HS-5 (cell line): ENCODE data around the gene USP6NL.
"Not testable (repeated sequence)": the region's sequence is repeated elsewhere in the genome, so short reads cannot be mapped to it uniquely, and the experiment has no call there.

ENCODE experiments used
- DNase-seq: peaks from one replicate; pipeline ENCODE4 v3.0.0-alpha.2; 2012; ENCODE audit warnings: low read depth

Gene USP6NL

DNA sequence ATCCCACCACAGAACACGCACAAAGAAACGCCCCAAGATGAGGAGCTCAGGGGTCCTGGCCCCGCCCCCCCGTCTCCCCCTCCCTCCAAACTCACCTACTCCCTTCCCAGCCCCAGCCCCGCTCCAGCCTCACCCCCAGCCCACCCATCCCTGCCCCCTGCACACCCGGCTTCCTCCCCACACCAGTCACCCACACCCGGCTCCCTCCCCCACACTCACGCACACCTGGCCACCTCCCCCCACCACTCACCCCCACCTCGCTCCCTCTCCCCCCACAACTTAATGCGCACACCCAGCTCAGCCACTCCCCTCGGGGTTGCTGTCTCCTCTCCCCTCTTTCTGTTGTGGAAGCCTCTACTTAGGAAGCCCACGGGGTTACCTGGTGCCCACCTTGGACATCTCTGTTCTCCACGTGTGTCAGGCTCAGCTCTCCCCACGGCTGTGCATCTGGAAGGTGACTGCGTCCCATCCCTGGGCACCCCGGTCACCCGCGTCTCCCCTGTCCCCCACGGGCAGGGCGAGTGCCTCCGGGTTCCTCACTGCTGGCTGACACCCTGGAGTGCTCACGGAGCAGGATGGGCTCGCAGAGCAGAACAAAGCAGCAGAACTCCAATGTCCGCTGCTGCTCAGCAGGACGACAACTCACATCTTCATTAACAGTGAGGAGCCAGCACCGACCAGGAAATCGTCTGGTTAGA lies 166.8 kb downstream of the USP6NL start:
- DNase-seq = no peak

DNA sequence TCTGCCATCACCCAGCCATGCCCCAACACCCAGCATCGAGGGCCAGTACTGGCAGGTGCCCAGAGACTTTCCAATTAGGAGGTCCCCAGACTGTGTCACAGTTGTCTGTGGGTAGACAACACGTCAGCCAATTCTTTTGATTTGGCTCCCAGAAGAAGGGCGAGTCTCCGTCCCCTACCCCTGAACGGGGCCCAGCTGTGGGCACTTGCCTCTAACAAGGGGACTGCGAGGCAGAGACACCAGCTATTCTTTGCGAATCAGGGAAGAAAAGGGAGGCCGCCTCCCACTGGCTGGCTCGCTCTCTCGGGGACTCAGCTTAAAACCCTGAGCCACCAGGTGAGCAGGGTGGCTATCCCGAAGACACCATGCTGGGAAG lies 167.3 kb downstream of the USP6NL start:
- no peak for DNase-seq

DNA sequence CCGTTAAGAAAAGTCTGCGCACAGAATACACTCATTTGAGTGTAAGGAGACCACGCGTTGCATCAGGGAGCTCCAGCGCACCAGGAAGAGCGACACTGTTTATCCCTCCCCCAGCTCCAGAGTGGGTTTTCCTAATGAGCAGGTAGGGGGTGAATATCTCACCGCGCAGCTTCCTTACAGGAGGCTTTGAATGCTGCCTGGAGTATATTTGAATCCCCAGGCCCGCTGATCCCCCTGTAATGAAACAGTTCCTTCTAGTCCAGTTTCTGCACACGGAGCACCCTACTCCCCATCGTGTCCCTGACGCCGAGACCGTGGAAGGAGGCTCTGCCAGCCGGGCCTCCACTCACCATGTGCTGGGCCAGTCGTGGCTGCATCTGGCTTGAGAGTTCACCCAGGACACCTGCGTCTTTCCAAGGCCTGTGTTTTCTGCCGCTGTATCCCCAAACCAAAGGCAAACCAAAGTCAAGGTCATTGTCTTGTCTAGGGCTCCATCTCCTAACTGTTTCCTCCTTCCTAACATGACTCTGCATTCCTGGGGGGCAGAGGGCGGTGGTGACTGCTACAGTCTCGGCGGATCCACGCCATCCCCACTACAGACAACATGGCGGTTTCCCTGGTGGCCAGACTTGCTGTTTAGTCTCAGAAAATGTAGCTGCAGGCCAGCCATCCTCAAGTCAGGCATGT lies 167.8 kb downstream of the USP6NL start:
- DNase-seq = no peak

DNA sequence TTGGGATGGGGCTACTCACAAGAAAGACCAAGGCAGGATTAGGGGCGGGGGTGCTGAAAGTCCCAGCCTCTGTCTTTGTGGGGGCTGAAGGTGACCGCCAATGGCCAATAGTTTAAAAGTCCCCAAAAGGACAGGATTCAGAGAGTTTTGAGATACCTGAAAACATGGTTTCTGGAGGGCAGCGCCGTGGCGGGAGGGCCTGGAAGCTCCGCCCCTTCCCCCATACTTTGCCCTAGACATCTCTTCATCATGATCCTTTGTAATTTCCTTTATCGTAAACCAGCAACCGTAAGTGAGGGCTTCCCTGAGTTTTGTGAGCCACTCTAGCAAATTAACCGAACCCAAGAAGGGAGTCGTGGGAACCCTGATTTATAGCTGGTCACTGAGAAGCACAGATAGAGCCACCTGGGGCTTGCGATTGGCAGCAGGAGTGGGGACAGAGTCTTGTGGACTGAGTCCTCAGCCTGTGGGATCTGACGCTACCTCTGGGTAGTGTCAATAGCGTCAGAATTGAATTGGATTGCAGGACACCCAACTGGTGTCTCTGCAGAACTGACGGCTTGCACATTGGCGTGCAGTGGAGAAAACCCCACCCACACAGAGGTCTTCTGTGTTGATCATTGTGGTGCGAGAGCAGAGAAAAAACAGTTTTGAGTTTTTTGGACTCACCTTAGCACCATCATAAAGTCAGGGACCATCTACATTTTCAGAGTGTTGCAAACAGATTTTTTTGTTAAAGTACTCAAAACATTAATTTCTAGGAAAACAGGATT lies 169.3 kb downstream of the USP6NL start:
- DNase-seq = no peak

DNA sequence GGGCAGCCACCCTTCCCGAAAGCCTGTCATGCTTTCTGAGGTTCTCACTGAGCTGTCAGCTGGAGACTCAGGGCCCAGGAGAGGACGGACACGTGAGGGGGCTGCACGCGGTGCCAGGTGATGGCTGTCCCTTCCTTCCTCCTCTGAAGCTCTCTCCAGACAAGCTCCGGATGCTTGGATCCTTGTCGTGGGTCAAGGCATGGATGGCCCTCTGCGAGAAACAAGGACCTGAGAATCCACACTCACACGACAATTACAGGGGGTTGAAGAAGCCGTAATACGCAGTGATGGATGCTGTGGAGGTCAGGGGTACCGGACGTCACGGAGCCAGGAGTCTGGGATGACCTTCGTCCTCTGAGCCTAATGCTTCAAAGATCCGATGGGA lies 170.3 kb downstream of the USP6NL start:
- DNase-seq = no peak

DNA sequence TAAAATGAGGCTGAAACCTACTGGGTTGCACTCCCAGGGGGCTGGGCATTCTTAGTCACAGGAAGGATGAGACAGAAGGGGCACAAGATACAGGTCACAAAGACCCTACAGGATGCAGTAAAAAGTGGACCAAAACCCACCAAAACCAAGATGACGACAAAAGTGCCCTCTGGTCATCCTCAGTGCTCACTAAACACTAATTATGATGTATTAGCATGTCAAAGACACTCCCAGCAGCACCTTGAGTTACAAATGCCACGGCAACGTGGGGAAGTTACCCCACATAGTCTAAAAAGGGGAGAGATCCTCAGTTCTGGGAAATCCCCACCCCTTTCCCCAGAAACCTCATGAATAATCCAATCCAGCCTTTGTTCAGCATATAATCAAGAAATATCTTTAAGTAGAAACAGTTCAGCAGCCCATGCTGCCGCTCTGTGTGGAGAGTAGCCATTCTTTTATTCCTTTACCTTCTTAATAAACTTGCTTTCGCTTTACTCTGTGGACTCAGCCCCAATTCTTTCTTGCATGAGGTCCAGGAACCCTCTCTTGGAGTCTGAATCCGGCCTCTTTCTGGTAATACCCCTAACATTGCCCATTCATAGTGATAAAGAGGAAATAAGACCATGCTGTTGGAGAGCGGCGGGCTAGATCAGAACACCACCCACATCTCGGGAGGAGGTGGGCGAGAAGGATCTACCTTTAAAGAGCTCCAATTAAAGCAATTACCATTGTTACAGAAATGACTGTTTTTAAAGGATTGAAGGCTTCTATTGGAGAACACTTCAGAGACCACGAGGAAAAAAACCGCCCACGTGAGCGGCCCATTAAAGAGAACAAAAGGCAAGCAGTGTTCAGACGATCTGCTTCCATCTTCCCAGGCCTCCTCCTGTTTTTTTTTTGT lies 170.9 kb downstream of the USP6NL start:
- no peak for DNase-seq

DNA sequence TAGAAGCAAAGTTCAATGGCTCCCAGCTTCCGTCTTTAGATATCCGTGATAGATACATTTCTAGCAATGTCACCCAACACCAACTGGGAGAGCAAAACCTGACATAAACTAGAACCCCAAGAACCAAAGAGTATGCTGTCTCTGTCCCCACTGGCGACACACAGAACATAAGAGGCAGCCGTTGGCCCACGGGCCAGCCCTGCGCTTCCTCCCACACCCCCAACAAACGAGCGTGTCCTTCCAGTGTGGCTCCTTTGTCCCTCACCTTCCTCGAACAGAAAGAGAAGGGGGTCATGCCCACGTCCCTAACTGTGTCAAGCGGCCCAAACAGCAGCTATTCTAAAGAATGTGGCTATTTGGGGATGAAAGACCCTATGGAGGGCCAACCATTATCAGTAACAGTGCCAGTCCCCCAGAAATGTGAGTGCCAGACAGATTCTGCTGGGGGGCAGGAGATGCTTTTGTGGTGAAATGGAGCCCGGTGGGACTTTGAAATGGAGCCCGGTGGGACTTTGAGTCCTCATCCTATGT lies 171.9 kb downstream of the USP6NL start:
- DNase-seq = no peak

DNA sequence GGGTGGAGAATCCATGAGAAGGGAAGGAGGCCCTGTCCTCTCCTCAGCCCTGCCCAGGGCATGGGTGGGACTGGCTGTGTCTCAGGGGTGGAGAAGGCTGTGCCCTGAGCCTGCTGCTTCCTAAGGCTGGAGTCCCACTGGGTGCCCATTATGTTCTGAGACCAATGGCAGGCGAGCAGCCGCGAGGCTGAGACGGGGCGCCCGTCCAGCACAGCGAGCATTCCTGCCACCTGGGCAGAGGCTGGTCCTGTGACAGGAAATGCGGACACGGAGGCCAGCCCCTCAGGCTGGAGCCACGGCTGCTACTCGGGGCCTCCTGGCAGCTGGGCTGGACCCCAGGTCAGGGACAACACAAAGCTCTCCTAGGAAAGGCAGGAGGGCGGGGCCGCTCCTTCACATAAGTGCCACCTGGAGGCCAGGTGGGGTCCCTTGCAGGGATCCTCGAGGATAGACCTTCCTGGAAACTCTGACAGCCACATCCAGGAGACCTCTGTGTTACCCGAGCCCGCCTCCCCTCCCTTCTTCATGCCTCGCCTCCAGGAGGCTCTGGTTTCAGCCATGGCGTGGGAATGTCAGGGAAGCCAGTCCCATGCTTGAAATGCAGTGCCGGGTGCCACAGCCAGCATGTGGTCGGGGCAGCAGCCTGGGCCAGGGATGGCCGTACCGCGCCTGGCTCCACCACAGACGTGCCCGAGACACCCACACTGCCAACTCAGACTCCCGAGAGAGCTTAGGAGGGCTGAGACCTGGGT lies 173.9 kb downstream of the USP6NL start:
- DNase-seq = no peak

DNA sequence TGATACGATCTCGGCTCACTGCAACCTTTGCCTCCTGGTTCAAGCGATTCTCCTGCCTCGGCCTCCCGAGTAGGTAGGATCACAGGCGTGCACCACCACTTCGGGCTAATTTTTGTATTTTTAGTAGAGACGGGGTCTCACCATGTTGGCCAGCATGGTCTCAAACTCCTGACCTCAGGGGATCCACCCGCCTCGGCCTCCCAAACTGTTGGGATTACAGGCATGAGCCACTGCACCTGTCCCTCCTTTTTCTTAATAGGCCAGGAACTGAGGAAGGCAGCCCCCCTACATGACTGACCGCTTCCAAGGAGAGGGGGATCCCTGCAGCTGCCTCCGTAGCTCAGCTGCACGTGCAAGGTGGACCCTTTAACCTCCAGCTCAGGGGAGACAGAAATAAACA lies 175.0 kb downstream of the USP6NL start:
- not testable (repeated sequence) for DNase-seq

DNA sequence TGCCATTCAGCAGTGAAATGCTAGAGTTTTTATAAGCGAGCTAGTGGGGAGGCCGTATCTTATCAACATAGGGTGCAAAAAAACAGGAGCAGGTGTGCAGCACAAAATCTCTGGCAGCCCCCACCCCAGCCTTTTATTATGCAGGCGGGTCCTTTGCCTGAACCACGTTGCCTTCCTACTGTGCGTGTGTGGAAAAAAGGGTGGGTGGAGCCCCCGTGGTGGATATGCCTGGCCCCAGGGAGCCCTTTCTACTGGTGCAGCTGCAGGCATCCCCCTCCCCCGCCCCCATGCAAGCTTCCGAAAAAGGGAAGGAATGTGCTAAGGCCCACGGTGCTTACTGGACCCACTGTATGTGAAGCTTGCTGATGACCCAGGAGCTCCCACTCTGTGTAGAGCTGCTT lies 175.9 kb downstream of the USP6NL start:
- DNase-seq = no peak

DNA sequence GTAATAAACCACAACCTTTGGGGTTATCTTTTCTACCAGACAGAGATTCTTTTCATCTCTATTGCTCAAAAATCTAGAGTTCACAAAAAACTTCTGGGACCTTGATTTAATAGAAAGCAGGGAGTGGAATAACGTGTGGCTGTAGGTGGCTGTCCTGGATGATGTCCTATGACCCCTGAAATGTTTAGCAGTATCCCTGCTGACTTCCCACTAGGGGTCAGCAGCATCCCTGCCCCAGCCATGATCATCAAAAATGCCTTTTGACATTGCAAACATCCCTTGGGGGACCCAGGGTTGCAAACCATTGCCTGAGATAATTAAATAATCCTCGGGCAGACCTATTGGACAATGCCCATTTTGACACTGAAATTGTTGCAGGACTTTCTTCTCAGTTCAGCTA lies 177.1 kb downstream of the USP6NL start:
- no peak for DNase-seq

DNA sequence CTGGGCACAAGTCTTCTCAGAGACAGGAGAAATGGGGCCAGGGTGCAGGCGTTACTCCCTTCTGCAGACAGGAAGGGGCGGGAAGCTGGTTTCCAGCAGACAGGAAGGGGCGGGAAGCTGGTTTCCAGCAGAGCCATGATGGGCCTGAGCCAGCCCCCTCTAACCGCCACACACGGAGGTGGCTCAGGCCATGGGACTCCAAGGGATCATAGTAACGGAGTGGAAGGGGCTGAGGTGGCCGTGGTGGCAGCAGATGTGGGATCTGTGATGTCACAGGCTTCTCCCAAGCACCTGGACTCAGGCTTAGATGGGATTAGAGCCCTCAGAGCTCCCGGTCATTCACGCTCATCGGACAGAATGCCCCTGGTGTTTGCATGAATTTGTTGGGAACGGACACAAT lies 177.8 kb downstream of the USP6NL start:
- DNase-seq = no peak

DNA sequence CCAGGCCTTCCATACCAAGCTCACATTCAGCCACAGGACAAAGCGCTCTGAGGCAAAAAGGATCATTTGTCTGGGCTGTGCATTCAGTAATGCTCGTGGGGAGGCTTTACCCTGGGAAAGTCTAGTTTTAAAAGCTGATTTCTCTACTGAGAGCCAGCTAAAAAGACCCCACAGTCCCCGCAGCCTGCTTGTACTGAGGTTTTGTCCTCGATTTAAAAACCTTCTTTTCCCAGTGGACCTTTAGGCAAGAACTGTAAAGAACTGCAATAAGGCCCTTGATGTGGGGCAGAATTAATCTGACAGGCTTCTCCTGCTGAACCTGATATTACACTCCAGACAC lies 180.3 kb downstream of the USP6NL start:
- no peak for DNase-seq

DNA sequence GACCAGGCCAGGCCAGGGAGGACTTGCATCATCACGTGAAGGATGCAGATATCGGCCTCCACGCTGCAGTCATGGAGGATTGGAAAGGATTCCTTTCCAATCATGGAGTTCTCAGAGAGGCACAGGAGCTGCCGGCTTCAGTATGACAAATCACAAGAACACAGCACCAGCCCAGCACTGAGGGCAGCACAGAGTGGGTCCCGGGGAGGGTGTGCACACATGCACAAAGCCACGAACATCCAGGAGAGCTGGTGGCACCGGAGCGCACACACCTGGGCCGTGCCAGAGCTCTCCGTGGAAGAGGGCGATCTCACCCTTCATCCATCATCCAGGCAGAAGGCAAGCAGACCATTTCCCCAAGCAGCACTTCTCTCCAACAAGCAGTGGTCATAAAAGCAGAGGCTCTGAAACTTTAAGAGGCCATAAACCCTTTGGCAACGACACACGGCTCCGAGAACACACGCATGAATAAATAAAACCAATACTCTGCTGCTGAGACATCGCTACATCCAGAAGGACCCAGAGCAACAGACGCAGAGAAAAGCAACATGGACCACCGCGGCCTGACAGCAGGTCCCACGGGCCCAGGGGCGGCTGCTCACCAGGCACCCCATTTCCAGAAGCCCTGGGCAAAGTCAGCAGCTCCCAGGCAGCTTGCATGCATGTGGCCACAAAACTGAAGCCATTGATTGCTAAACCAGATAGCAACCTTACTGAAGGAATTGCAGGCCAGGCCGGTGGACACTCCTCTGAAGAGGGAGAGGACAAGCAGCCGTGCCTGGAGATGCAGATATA lies 180.8 kb downstream of the USP6NL start:
- no peak for DNase-seq

DNA sequence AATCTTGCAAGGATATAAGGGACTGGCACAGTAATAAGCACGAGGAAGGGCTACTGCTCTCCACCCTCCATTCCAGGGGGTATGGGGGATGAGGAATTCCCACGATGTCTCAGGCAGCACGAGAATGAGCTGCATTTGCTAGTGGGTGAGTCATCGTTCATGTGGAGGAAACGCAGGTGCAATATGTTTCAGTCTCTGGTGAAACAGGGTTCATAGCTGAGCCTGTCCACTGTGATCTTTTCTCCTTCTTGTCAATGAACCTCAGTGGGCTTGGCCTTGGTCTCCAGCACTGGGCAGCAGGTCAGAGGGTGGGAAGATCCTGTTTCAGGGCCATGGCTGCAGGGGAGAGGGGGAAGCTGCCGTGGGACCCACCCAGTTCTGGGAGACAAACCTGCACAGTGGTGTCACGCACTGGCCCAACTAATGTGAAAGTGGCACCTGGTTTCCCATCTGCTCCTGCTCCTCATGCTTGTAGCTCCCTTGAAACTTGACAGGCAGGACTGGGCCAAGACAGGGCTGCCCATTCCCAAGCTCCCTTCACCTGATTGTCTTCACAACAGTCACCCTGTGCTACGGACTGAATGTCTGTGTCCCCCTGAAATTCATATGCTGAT lies 181.9 kb downstream of the USP6NL start:
- DNase-seq = no peak

DNA sequence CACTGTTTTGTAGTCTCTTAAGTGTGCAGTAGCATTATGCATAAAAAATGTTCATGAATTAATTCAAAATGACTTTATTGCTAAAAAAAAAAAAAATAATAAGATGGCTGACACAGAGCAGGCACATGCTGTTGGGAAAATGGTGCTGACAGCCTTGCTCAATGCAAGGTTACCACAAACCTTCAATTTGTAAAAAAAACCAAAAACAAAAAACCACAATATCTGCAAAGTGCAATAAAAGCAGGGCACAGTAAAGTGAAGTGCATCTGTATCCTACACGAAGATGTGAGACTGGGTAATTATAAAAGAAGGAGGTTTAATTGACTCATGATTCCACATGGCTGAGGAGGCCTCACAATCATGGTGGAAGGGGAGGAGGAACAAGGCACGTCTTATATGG lies 185.8 kb downstream of the USP6NL start:
- DNase-seq = no peak

DNA sequence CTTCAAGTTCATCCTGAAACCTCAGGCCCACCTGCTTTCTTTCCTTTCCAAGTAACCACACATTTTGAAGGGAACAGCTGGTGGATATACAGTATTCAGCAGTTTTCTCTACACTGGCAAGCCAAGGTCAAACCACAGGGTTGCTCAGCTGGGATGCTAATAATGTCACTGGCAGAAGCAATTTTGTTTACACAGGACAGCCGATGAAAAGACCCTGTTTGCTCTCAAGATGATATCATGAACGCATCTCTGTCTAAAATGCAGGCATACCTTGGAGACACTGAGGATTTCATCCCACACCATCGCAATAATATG lies 186.2 kb downstream of the USP6NL start:
- no peak for DNase-seq

DNA sequence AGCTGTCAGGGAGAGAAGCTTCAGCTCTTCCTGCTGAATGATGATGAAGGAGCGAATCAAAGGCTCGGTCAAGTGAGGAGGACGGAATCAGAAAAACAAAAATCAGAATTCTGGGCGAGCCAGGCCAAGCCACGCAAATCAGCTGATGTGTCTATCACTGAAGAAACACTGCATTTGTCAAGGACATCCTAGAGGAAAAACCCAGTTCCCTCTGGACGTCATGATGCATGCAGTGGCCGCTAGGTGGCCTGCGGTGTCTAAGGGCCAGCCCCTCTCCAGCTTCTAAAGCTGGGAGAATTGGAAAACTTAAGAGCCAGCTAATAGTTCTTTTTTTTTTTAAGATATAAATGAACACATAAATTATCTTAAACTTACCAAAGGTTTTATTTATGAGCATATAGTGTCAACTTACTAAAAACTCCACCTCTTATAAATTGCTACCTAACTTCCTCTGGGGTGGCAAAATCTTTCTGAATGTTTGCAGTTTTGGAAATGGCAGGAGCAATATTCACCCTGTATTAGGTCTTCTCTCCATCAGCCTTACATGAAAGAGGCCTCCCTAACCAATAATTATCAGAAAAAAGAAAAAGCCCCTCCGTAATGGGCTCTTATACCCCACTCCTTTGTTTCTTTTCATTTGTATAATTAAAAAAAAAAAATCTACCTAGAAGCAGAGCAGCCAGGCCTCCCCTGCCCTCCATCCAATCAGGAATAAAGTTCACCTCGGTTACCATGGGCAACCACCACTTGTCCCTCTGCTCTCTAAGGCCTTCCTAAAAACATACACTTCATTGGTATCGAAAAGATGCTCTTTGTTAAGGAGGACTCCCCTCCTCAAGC lies 186.8 kb downstream of the USP6NL start:
- DNase-seq = no peak

DNA sequence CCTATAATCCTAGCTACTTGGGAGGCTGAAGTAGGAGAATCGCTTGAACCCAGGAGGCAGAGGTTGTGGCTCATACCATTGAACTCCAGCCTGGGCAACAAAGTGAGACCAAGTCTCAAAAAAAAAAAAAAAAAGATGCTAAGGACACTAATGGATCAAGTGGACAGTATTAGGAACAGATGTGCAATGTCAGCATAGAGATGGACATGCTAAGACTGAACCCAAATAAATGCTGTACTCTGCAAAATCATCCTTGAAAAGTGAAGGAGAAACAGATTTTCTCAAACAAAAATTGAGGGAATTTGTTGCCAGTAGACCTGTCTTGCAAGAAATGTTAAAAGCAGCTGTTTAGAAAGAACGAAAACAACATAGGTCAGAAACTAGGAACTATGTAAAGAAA lies 194.5 kb downstream of the USP6NL start:
- no peak for DNase-seq
